MCF 10A (cell line): ENCODE measurements around the gene CDC25C. TPM values are rescaled to one million over a fixed set of nuclear protein-coding genes. Genes with fewer than 3 reads are reported as not detected.

ENCODE experiments used
- BruUV-seq: library from RNA; stranded (reverse); fragments of 400-500 nt; replicated peaks from 2 replicates; lab custom pipeline; 2021; lab: Mats Ljungman, UMichigan
- CTCF ChIA-PET: fragments of 300-600 bp; sonication (Branson Sonifier 250); formaldehyde crosslinking; extraction: SDS; loops from one replicate; lab custom pipeline; 2021; ENCODE audit warnings: antibody characterized with exemption, inconsistent platforms; lab: Yijun Ruan, JAX
- POLR2A ChIA-PET: fragments of 300-600, 350-650 bp; sonication (Branson Sonifier 250); formaldehyde crosslinking; extraction: SDS; loops from one replicate; lab custom pipeline; 2020; ENCODE audit warnings: antibody characterized with exemption, inconsistent platforms; lab: Yijun Ruan, JAX
- DNase-seq: peaks from one replicate; pipeline ENCODE4 v3.0.0-alpha.2; 2018; ENCODE audit not compliant: unreplicated experiment
- H3K27ac Mint-ChIP-seq: one replicate; pipeline ENCODE4 v1.8.0; 2022; ENCODE audit warnings: mild to moderate bottlenecking, low read depth, mixed read lengths; ENCODE audit not compliant: unreplicated experiment
- H3K27me3 Mint-ChIP-seq: one replicate; pipeline ENCODE4 v1.8.0; 2022; ENCODE audit warnings: mixed read lengths; ENCODE audit not compliant: insufficient read depth, unreplicated experiment
- H3K36me3 Mint-ChIP-seq: one replicate; pipeline ENCODE4 v1.8.0; 2022; ENCODE audit warnings: mild to moderate bottlenecking, moderate library complexity, mixed read lengths; ENCODE audit not compliant: insufficient read depth, unreplicated experiment
- H3K4me1 Mint-ChIP-seq: one replicate; pipeline ENCODE4 v1.8.0; 2022; ENCODE audit warnings: mixed read lengths; ENCODE audit not compliant: insufficient read depth, unreplicated experiment
- H3K4me3 Mint-ChIP-seq: one replicate; pipeline ENCODE4 v1.8.0; 2022; ENCODE audit warnings: mild to moderate bottlenecking, moderate library complexity, mixed read lengths; ENCODE audit not compliant: unreplicated experiment
- H3K9me3 Mint-ChIP-seq: one replicate; pipeline ENCODE4 v1.8.0; 2022; ENCODE audit warnings: mixed read lengths; ENCODE audit not compliant: unreplicated experiment
- intact Hi-C: fragments of 100-400 bp; cut with micrococcal nuclease; formaldehyde crosslinking; loops from 2 replicates; pipeline ENCODE4 v1.14.1; 2022
- total RNA-seq: library from RNA; stranded (reverse); gene quantifications from 2 replicates; pipeline ENCODE4 v1.2.3, GENCODE V29; 2022
- TF ChIP-seq, protein P1 (sequence below): fragments of 200-600 bp; IDR thresholded peaks from one replicate; pipeline ENCODE4 v1.8.0; 2022; ENCODE audit warnings: antibody characterized with exemption, mild to moderate bottlenecking; ENCODE audit not compliant: unreplicated experiment

CDC25C gene
- total RNA-seq, 1 experiment from 2014 or later: 12.2 TPM

DNA sequence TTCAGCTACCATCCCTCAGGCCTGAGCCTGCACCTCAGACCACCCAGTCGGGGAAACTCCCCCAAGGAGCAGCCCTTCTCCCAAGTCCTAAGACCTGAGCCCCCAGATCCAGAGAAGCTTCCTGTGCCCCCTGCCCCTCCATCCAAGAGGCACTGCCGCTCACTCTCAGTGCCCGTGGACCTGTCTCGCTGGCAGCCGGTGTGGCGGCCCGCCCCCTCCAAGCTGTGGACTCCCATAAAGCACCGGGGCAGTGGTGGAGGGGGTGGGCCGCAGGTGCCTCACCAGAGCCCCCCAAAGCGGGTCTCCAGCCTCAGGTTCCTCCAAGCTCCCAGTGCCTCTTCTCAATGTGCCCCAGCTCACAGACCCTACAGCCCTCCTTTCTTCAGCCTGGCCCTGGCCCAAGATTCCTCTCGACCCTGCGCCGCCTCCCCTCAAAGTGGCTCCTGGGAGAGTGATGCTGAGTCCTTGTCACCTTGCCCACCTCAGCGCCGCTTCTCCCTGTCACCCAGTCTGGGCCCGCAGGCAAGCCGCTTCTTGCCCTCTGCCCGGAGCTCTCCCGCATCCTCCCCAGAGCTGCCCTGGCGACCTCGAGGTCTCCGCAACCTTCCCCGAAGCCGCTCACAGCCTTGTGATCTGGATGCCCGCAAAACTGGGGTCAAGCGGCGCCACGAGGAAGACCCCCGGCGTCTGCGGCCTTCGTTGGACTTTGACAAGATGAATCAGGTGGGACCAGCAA lies 13.5 kb upstream of the CDC25C start:
- H3K4me3 Mint-ChIP-seq: no peak overlapping the region
- no peaks in the 10 kb centered on the region for H3K27me3 Mint-ChIP-seq
- intact Hi-C loops: no loop called here
- peaks cover 19% of the 10 kb centered on the region for H3K4me1 Mint-ChIP-seq
- CTCF ChIA-PET: interaction anchor here (0.5 to 0.7 kb wide), 6 partner anchors 46 to 202 kb away, joined by 3 to 4 read pairs (median 4); no protein-coding TSS in a partner anchor
- no TSS peak for BruUV-seq
- H3K27ac Mint-ChIP-seq: no peak overlapping the region
- peaks cover 65% of the 10 kb centered on the region for H3K36me3 Mint-ChIP-seq
- no peak for DNase-seq
- TF ChIP-seq, protein P1, sequence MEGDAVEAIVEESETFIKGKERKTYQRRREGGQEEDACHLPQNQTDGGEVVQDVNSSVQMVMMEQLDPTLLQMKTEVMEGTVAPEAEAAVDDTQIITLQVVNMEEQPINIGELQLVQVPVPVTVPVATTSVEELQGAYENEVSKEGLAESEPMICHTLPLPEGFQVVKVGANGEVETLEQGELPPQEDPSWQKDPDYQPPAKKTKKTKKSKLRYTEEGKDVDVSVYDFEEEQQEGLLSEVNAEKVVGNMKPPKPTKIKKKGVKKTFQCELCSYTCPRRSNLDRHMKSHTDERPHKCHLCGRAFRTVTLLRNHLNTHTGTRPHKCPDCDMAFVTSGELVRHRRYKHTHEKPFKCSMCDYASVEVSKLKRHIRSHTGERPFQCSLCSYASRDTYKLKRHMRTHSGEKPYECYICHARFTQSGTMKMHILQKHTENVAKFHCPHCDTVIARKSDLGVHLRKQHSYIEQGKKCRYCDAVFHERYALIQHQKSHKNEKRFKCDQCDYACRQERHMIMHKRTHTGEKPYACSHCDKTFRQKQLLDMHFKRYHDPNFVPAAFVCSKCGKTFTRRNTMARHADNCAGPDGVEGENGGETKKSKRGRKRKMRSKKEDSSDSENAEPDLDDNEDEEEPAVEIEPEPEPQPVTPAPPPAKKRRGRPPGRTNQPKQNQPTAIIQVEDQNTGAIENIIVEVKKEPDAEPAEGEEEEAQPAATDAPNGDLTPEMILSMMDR: no peak
- H3K9me3 Mint-ChIP-seq: no peaks in the 10 kb centered on the region
- POLR2A ChIA-PET: interaction anchor here (1.7 kb wide), 1 partner anchor 8 kb away, joined by 8 read pairs; the partner anchor contains the start of gene FAM53C

DNA sequence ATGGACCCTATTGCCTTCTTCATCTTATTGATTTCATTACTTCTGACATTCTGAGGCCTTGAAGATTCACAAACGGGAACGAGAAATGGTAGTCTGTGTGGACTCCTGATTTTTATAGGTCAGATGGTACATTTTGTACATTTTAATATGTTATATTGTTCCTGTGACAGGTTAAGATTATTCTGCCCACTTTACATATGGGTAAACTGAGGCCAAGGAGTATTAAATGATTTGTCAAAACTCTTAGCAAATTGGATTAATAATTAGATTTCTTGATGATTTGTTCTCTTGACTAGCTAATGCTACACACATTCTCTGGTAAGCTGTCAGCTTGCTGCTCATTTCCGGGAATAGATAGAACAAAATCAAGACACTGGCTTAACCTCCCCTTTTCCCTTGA lies 8.4 kb upstream of the CDC25C start:
- Mint-ChIP-seq H3K27ac (no peak overlapping the region), H3K9me3 (no peaks in the 10 kb centered on the region), H3K27me3 (no peaks in the 10 kb centered on the region), H3K4me1 (peaks cover 41% of the 10 kb centered on the region), H3K36me3 (peaks cover 41% of the 10 kb centered on the region), H3K4me3 (peak overlapping the region; percentile 88)
- DNase-seq: no peak
- POLR2A ChIA-PET: interaction anchor here (0.8 to 13.3 kb wide), 4 partner anchors 11 to 162 kb away, joined by 3 to 395 read pairs (median 10); partner anchors contain the start of genes BRD8, CDC23, KDM3B and KIF20A
- TF ChIP-seq, protein P1: no peak
- CTCF ChIA-PET: interaction anchor here (0.7 to 13.7 kb wide), 4 partner anchors 12 to 117 kb away, joined by 3 to 323 read pairs (median 4); partner anchors contain the start of gene KDM3B
- no TSS peak for BruUV-seq
- intact Hi-C loops: no loop called here

DNA sequence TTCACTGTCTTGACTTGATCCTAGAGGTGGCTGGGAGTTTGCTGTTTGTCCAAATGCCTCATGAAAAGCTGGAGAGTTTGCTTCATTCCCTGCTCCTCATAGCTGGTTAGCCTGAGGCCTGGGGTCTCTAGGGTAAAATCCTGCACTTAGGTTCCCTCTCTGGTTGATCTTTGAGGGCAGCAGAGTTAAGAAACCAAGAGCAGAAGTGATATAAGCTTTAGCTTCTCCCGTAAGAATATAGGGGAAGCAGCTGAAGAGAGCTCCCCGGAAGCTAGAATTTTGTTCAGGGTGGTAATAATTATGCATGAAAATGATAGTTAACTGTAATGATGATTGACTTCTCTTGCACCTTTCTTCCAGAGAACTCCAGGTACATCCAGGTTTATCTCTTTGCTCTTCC lies 7.9 kb upstream of the CDC25C start:
- H3K27me3 Mint-ChIP-seq: no peaks in the 10 kb centered on the region
- BruUV-seq: no TSS peak
- peaks cover 47% of the 10 kb centered on the region for H3K4me1 Mint-ChIP-seq
- no peaks in the 10 kb centered on the region for H3K9me3 Mint-ChIP-seq
- peaks cover 36% of the 10 kb centered on the region for H3K36me3 Mint-ChIP-seq
- TF ChIP-seq, protein P1: no peak
- POLR2A ChIA-PET: interaction anchor here (0.7 to 13.3 kb wide), 7 partner anchors 8 to 161 kb away, joined by 3 to 395 read pairs (median 3); partner anchors contain the start of genes BRD8, CDC23, KDM3B and KIF20A
- DNase-seq: no peak
- CTCF ChIA-PET: interaction anchor here (0.7 to 13.7 kb wide), 4 partner anchors 13 to 116 kb away, joined by 3 to 323 read pairs (median 4); partner anchors contain the start of gene KDM3B
- intact Hi-C loops: loop anchor here (1.0 to 10.0 kb wide), 3 partner anchors 12 to 587 kb away; partner anchors contain the start of genes ETF1 and HNRNPA0
- H3K4me3 Mint-ChIP-seq: peak overlapping the region; percentile 88
- peak overlapping the region; percentile 100 for H3K27ac Mint-ChIP-seq

DNA sequence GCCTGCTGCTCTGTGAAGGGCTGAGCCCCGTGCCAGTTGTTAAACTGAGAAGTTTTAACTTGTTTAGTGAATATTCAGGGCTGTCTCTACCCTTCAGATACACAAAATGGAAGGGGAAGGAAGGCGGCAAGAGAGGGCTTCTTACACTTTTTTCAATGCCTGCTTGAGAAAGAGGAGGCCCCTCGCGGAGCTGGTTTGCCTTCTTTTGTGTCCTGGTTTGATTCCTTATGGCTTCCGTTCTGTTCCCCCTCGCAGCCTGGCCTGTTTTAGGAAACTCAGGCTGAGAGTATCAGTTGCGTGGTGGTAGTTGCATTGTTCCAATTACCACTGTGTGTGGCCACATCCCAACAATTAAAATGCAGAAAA lies 7.5 kb upstream of the CDC25C start:
- Mint-ChIP-seq H3K36me3 (peaks cover 32% of the 10 kb centered on the region), H3K9me3 (no peaks in the 10 kb centered on the region), H3K27ac (peak overlapping the region; percentile 100), H3K4me3 (peak overlapping the region; percentile 88), H3K27me3 (no peaks in the 10 kb centered on the region), H3K4me1 (peaks cover 48% of the 10 kb centered on the region)
- peak; percentile 23 for DNase-seq
- ChIA-PET CTCF (interaction anchor here (0.6 to 13.7 kb wide), 6 partner anchors 13 to 116 kb away, joined by 3 to 323 read pairs (median 4); partner anchors contain the start of gene KDM3B), POLR2A (interaction anchor here (0.7 to 13.3 kb wide), 9 partner anchors 8 to 161 kb away, joined by 3 to 395 read pairs (median 3); partner anchors contain the start of genes BRD8, CDC23, KDM3B and KIF20A)
- intact Hi-C loops: loop anchor here (1.0 to 10.0 kb wide), 3 partner anchors 12 to 587 kb away; partner anchors contain the start of genes ETF1 and HNRNPA0
- TF ChIP-seq, protein P1: no peak
- TSS peak; percentile 48 for BruUV-seq
